H1 (cell line): Measurements from ENCODE around the gene HOXA10. TPM values are rescaled to one million over a fixed set of nuclear protein-coding genes. Genes with fewer than 3 reads are reported as not detected.
A peak's percentile ranks its signal among the peaks of the same experiment; 100 is the strongest.

ENCODE experiments used
- BRCA1 ChIP-seq: IDR thresholded peaks from 2 replicates; pipeline ENCODE4 v1.6.1; 2012; ENCODE audit warnings: low read depth, low read length, improper control_type of control experiment
- EZH2 ChIP-seq: fragments of 200-600 bp; sonication (generic); IDR thresholded peaks from 2 replicates; pipeline ENCODE4 v1.7.1; 2012; ENCODE audit warnings: low read depth, mild to moderate bottlenecking, moderate library complexity, low read length, inconsistent platforms; ENCODE audit not compliant: severe bottlenecking
- KDM4A ChIP-seq: IDR thresholded peaks from one replicate; pipeline ENCODE4 v1.7.1; 2012; ENCODE audit warnings: low read depth, mild to moderate bottlenecking, moderate library complexity, low read length, inconsistent platforms; ENCODE audit not compliant: severe bottlenecking
- MAX ChIP-seq: IDR thresholded peaks from 2 replicates; pipeline ENCODE4 v1.6.1; 2012; ENCODE audit warnings: inconsistent platforms
- RFX5 ChIP-seq: IDR thresholded peaks from 2 replicates; pipeline ENCODE4 v1.6.1; 2011; ENCODE audit warnings: low read depth, low read length, improper control_type of control experiment, borderline replicate concordance
- RNF2 ChIP-seq: fragments of 200-900, 300-1000 bp; sonication (generic); IDR thresholded peaks from 2 replicates; pipeline ENCODE4 v1.7.1; 2016; ENCODE audit warnings: borderline replicate concordance, low read depth, mild to moderate bottlenecking, antibody characterized with exemption, low read length; ENCODE audit not compliant: poor library complexity, severe bottlenecking; ENCODE audit errors: missing control alignments
- SIRT6 ChIP-seq: IDR thresholded peaks from one replicate; pipeline ENCODE4 v1.7.1; 2012; ENCODE audit warnings: low read length, inconsistent platforms
- TAF1 ChIP-seq: IDR thresholded peaks from 2 replicates; pipeline ENCODE4 v1.6.1; 2011; ENCODE audit warnings: mild to moderate bottlenecking, low read depth, low read length
- YY1 ChIP-seq: IDR thresholded peaks from 2 replicates; pipeline ENCODE4 v1.6.1; 2011; ENCODE audit warnings: low read depth, mild to moderate bottlenecking, low read length
- polyA plus RNA-seq, 7 experiments: library from polyadenylated mRNA; depleted of rRNA in 3 of 7; stranded (reverse) in 5 of 7; unstranded in 2 of 7; fragments of >200 nt in 5 of 7; fragments of 200-250 nt in 2 of 7; gene quantifications; 1 replicate in 5 of 7; 2 replicates in 1 of 7; 4 replicates in 1 of 7; pipeline versions ENCODE4 v1.2.1 to v1.2.3, GENCODE V29; 2011 to 2013; ENCODE audit warnings: missing spikeins in 2 of 7, mixed read lengths in 2 of 7
- total RNA-seq: library from RNA; stranded (reverse); fragmentation: NEBNext Ultra II Directional; extraction: Animal tissue kit (Norgen Biotek cat#: 25700); gene quantifications from 2 replicates; pipeline ENCODE4 v1.2.1, GENCODE V29; 2021

Gene HOXA10
- total and polyA plus RNA-seq, 2 of the 8 experiments (the other 6 are each of a cell fraction or from before 2014, with no cell fraction given) = not detected

DNA sequence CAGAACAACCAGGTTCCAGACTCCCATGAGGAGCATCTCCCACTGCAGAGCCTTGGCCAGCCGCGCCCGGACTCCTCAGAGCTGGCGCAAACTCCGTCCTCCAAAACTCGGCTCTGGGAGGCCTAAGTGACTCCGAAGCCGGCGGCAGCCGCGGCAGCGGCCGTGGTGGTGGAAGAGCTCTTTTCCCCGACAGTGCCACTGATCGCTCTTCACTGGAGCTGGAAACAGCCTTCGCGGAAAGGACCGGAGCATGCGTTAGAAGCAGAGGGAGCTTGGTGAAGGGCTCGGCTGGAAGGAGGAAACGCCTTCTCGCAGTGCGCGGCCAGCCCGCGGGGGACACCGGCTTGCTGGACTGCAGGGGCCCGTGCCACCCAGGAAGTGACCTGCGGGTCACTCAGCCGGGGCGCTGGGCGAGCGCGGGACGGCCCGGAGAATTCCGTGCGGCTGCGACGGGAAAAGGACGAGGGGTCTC lies 30.8 kb upstream of the HOXA10 start (continued):
- TF ChIP-seq KDM4A = no peak
- no peak for TF ChIP-seq TAF1
- TF ChIP-seq RFX5 = no peak
- no peak for TF ChIP-seq EZH2
- no peak for TF ChIP-seq BRCA1
- no peak for TF ChIP-seq YY1
- no peak for TF ChIP-seq SIRT6
- TF ChIP-seq MAX = peak; percentile 24; the same call in 1 of the 2 replicates
- TF ChIP-seq RNF2 = peak; percentile 31
- TF ChIP-seq, all 59 proteins: peak for 4
